Stimulated activated CD4-positive, alpha-beta T cell treated with anti-CD3 and anti-CD28 coated beads, Interleukin-1b, Interleukin-23, amount 100 ng/mL, for 1 hour (primary cell): Measurements from ENCODE around the gene HSPB6.

ENCODE experiments used
- DNase-seq, 2 donors: peaks; one replicate each; pipeline ENCODE4 v3.0.0-alpha.2; 2020; ENCODE audit warnings: low read depth in 2 of 2

Gene HSPB6

DNA sequence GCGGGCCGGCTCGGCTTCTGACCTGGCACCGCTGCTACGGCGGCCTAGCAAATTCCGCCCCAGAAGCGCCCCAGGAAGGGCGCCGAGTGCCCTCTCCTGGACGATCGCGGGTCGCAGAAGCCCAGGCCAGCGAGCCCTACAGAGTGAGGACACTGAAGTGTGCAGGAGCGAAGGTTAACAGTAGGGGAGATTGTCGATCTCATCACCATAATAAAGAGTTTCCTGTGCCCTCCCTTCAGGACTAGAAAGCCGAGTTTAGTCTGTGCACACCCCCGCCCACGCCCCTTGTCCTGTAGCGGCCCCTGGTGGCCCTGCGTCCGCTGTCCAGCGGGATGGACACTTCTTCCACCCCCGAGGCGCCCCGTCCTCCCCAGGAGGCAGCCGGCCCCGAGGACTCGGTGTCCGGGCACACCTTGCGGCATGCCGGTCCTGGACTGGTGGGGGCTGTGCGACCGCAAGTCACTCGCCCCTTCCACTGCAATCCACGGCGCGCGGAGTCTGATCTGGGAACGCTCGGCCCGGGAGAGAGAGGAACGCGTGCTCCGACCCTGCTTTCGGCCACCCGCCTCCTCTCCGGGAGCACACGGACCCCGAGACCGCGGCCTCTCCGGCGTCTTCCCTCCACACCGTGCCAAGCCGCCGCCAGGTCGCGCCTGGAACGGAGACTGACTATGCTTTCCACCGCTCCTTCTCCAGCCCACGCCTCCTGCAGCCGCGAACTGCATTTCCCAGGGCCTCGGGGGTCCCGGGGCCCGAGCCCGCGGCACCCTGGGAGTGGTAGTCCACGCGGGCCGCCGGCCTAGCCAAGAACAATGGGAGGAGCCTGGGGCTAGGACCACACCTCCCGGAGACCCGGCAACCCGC is 39.8 kb downstream of the HSPB6 start:
- DNase-seq: peak; percentile 91 to 94

DNA sequence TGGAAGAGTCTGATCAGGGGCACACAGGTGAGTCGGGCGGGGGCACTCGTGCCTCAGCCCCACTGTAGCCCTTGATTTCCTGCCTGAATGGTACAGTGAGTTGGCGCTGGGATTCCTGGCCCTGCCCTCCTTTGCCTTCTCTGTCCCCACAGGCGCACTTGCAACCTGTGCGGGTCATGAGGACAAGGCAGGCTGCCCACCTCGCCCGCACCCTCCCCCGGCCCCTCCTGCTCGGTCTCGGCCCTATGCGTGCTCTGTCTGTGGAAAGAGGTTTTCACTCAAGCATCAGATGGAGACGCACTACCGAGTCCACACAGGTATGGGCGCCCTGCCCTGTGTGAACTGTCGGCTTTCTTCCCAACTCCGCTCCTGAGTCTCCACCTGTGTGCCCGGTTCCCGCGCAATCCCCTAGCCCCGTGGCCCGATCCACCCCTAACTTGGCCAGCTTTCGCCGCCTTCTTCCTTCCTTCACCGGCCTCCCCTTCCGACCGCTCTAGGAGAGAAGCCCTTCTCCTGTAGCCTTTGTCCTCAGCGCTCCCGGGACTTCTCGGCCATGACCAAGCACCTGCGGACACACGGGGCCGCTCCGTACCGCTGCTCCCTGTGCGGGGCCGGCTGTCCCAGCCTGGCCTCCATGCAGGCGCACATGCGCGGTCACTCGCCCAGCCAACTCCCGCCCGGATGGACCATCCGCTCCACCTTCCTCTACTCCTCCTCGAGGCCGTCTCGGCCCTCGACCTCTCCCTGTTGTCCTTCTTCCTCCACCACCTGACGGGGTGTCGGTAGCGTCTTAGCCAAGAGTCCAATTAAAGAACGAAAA is 40.6 kb downstream of the HSPB6 start:
- DNase-seq: no peak

DNA sequence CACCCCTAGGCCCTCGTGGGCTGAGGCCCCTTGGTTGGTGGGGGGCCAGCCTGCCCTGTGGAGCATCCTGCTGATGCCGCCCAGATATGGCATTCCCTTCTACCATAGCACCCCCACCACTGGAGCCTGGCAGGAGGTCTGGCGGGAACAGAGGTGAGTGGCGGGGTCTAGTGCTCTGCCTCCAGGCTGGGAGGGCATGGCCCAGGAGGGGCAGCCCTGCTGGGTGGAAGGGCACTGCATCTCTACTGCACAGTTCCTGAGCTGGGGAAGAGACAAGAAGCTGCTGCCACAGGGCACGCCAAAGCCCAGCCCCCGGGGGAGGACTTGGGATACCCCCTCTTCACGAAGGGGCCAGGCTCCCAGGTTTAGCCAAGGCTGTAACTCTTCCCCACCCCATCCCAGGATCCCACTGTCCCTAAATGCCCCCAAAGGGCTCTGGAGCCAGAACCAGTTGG is 41.4 kb downstream of the HSPB6 start:
- DNase-seq: no peak

DNA sequence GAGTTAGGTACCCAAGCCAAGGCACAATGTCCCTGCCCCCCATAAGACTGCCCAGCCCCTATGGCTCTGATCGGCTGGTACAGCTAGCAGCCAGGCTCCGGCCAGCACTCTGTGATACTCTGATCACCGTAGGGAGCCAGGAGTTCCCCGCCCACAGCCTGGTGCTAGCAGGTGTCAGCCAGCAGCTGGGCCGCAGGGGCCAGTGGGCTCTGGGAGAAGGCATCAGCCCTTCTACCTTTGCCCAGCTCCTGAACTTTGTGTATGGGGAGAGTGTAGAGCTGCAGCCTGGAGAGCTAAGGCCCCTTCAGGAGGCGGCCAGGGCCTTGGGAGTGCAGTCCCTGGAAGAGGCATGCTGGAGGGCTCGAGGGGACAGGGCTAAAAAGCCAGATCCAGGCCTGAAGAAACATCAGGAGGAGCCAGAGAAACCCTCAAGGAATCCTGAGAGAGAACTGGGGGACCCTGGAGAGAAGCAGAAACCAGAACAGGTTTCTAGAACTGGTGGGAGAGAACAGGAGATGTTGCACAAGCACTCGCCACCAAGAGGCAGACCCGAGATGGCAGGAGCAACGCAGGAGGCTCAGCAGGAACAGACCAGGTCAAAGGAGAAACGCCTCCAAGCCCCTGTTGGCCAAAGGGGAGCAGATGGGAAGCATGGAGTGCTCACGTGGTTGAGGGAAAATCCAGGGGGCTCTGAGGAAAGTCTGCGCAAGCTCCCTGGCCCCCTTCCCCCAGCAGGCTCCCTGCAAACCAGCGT is 42.1 kb downstream of the HSPB6 start:
- no peak for DNase-seq

DNA sequence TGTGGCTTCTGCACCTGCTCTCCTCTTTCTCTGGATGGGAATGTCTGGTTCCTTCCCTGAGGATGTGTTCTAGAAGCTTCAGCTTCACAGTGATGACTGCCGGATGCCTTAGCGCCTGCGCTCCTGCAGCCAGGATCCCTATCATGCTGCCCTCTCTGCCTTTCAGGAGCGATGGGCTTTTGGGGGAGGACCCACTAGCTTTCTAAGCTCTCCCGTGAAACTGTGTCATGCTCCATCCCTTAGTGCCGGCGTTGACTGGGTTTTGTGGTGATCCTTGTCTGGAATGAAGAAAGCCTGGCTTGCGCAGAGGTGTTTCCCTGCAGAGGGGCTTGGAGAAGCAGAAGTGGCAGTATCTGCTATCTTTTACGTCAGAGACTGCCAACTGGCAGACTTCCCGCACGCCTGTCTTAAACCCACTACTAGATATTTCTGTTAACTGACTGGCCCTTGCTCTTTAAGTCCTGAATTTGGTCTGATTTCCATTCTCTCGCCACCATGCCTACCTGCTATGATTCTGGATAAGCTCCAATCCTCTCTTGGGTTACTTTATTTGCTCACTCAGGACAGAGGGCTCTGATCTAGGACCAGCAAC is 42.8 kb downstream of the HSPB6 start:
- no peak for DNase-seq

- no peak for DNase-seq
Measured at GRCh38 chr19:35713506-35713850, 43.4 kb downstream of the HSPB6 start.

DNA sequence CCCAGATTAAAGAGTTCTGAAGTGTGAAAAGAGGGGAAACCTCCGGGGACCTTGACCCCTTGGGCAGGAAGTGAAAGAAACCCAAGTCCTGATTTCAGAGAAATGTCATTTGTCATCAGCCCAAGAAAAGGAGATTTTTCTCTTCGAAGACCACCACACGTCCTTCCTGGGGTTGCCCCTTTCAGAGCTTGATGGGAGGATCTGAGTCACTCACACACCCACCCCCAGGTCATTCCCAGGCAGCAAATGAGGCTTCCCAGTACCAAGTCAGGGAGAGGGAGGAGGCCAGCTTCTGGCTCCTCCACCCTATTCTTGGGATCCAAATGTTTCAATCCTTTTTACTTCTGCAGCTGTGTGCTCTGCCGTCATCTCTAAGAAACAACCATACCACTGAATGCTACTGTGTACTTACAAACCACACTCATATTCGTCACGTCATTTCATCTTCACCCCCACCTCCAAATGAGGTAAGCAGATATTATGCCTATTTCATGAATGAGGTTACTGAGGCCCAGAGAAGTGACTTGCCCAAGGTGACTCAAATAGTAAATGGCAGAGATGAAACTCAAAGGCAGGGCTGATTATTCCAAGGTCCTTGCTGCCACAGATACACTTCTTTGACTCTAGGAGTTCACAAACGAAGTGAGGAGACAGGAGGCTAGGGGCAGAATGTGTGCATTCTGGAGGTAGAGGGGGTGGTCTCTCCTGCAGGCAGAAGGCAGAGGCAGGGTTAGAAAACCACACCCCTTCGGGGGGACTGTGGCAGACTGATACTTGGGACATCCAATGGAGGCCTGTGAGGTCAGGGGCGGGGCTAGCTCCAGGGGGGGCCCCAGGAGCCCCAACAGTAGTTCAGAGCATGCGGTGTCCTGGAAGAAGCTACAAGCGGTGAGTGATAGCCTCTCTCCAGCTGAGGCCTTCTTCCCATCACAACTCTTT is 44.0 kb downstream of the HSPB6 start:
- DNase-seq: no peak

DNA sequence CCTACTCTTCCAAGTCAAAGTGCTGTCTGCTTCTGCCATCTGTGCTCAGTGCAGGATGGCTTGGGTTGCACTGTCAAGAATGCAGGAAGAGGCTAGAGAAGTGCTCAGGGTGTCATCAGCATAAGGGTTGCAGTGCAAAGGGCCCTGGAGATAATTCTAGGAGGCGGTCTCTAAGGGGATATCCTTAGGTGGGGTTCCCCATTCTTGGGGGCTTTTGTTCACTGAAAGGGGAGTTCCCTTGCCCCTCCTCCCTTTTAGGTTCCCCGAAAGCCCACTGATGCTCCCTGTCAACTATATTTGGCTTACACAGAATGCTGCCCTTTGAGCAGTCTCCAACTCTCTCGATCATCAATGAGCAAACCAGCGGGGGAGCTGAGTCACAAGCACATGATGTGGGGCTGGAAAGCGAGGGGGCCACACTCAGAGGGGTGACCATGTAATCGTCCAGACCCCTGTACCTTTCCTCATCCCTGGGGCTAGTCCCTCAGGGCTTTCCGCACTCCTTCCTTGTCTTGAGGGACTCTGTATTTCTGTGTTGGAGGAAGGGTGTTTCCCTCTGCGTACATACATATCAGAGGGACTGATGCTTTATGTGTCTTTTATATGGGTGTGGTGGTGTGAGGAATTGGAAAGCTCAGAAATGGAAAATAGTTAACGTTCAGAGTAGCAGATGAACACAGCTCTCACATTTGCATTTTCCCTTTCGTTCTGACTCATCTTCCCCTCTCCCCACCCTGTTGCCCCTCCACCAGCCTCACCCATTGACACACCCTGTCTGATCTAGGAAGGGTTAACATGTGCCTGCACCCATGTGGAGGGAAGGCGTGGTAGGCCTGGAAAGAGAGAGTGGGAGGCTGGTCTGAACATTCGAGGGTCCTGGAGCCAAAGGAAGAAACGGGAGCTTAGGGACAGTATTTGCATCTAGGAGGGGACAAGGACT is 45.8 kb downstream of the HSPB6 start:
- DNase-seq: no peak

DNA sequence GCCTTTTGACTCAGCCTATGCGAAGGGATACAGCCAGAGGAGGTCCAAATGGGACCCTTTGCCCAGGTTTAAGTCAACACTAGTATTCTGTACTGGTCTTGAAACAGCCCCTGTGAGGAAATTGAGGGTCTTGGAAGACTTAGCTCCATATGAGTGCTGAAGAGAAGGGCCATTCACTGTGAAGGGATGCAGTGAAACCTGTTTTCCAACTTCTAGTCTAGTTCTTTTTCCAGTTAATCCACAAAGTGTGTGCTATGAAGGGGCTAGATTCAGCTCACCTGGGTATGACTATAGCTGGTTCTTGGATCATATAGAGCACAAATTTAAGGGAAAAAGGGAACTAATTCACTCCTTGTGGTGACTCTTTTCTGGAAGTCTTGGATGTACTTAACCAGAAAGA is 48.4 kb downstream of the HSPB6 start:
- no peak for DNase-seq
